Stomach (tissue), 9 donors: ENCODE measurements around the gene MAMDC2. TPM values are rescaled to one million over a fixed set of nuclear protein-coding genes. Genes with fewer than 3 reads are reported as not detected.

ENCODE experiments used
- DNase-seq, 2 donors: peaks; one replicate each; pipeline versions ENCODE4 v3.0.0 to v3.0.0-alpha.2; 2013 to 2019
- H3K27ac ChIP-seq, 5 donors: fragments of 200-600 bp in 4 of 5; sonication (generic) in 4 of 5; one replicate each; pipeline ENCODE4 v1.5.1; 2013 to 2019; ENCODE audit warnings: mild to moderate bottlenecking in 1 of 5, moderate library complexity in 1 of 5
- H3K27me3 ChIP-seq, 3 donors: fragments of 200-600 bp; sonication (generic); one replicate each; pipeline ENCODE4 v1.5.1; 2017 to 2019; ENCODE audit warnings: mixed run types in 1 of 3
- H3K36me3 ChIP-seq, 4 donors: fragments of 200-600 bp; sonication (generic); 1 replicate in 3 of 4; 2 replicates in 1 of 4; pipeline ENCODE4 v1.5.1; 2016 to 2019
- H3K4me1 ChIP-seq, 4 donors: fragments of 200-600 bp; sonication (generic); one replicate each; pipeline ENCODE4 v1.5.1; 2016 to 2019
- H3K4me3 ChIP-seq, 4 donors: fragments of 200-600 bp; sonication (generic) in 3 of 4; one replicate each; pipeline ENCODE4 v1.5.1; 2016 to 2019; ENCODE audit warnings: mild to moderate bottlenecking in 1 of 4
- H3K9me3 ChIP-seq, 4 donors: fragments of 200-600 bp; sonication (generic); one replicate each; pipeline ENCODE4 v1.5.1; 2016 to 2019
- EP300 ChIP-seq: sonication (generic); formaldehyde crosslinking; IDR thresholded peaks from one replicate; pipeline ENCODE4 v1.6.1; 2017; ENCODE audit warnings: antibody characterized with exemption
- POLR2A ChIP-seq, 4 donors: fragments of 450-650 bp; IDR thresholded peaks; one replicate each; pipeline ENCODE4 v1.6.1; 2016; ENCODE audit warnings: antibody characterized with exemption in 4 of 4, control low read depth in 2 of 4, mild to moderate bottlenecking in 1 of 4, moderate library complexity in 1 of 4
- POLR2AphosphoS5 ChIP-seq, 3 donors: sonication (generic); formaldehyde crosslinking; IDR thresholded peaks; one replicate each; pipeline ENCODE4 v1.6.1; 2016; ENCODE audit warnings: antibody characterized with exemption in 3 of 3
- WGBS, 5 donors: extraction: QIAGEN DNeasy Blood & Tissue Kit in 3 of 5; methylation state at CpG; one replicate each; pipeline versions ENCODE4 v1.1.5 to v1.1.7; 2013 to 2018; 5-methylcytosine and 5-hydroxymethylcytosine counted together
- intact Hi-C: fragments of 100-400 bp; cut with DNase I; formaldehyde crosslinking; loops from one replicate; pipeline ENCODE4 v1.15.1; 2023; ENCODE audit warnings: low total_unique reads
- polyA plus RNA-seq, 3 donors: library from polyadenylated mRNA; stranded (reverse); fragments of 200-250 nt; gene quantifications; one replicate each; pipeline ENCODE4 v1.2.3, GENCODE V29; 2013
- small RNA-seq, 4 donors: library from RNA; depleted of rRNA; stranded (forward); fragments of <200 nt; gene quantifications; one replicate each; pipeline ENCODE3, GENCODE V24; 2016
- total RNA-seq, 5 donors: library from RNA; depleted of rRNA; stranded (reverse); fragments of >200 nt; gene quantifications; one replicate each; pipeline versions ENCODE4 v1.1.0 to v1.2.3, GENCODE V29; 2014 to 2016
- TF ChIP-seq, protein P1 (sequence below), 7 experiments: fragments of 450-650 bp in 4 of 7; fragments of 200-600 bp in 3 of 7; sonication (generic) in 3 of 7; IDR thresholded peaks; one replicate each; pipeline ENCODE4 v1.5.1; 2016 to 2019; ENCODE audit warnings: antibody characterized with exemption in 7 of 7, control low read depth in 2 of 7, mild to moderate bottlenecking in 1 of 7
- donor health status: healthy with polysubstance abuse.
- donor health status: Bipolar disorder and iron deficiency.
- donor health status: healthy.

The MAMDC2 gene
- total and polyA plus RNA-seq, 8 donors, result 7.0 to 91.4 (median 22.0) TPM

DNA sequence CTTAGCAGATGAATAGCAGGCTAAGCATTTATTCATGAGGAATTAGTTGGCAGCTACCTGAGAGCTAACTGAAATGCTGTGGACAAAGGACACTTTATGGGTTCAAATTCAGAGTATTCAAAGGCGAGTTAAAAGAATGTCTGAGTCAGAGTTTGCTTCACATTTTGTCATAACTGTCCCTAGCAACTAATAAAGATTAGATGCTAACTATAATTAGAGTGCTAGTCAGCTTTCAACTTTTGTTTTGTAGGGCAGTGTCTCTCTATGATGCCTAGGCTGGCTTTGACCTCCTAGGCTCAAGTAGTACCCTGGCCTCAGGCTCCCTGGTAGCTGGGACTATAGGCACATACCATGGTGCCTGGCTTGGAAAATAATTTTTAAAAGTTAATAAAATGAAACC lies 219.8 kb downstream of the MAMDC2 start:
- 67 to 82% (median 70%) methylated on average over 1 of the region's 1 CpG for WGBS, 5 donors
- no peaks in the 10 kb centered on the region for H3K27me3 ChIP-seq
- intact Hi-C loops, result no loop called here
- no peaks in the 10 kb centered on the region for H3K9me3 ChIP-seq
- peaks cover 11 to 49% (median 39%) of the 10 kb centered on the region in 4 donors for H3K36me3 ChIP-seq
- TF ChIP-seq POLR2A (IDR thresholded peaks at IDR 0.05) (no peak), EP300 (no peak), POLR2AphosphoS5 (IDR thresholded peaks at IDR 0.05) (no peak)
- TF ChIP-seq, protein P1, sequence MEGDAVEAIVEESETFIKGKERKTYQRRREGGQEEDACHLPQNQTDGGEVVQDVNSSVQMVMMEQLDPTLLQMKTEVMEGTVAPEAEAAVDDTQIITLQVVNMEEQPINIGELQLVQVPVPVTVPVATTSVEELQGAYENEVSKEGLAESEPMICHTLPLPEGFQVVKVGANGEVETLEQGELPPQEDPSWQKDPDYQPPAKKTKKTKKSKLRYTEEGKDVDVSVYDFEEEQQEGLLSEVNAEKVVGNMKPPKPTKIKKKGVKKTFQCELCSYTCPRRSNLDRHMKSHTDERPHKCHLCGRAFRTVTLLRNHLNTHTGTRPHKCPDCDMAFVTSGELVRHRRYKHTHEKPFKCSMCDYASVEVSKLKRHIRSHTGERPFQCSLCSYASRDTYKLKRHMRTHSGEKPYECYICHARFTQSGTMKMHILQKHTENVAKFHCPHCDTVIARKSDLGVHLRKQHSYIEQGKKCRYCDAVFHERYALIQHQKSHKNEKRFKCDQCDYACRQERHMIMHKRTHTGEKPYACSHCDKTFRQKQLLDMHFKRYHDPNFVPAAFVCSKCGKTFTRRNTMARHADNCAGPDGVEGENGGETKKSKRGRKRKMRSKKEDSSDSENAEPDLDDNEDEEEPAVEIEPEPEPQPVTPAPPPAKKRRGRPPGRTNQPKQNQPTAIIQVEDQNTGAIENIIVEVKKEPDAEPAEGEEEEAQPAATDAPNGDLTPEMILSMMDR (IDR thresholded peaks at IDR 0.05), result no peak
- DNase-seq, result peak in 1 of 2 donors; percentile 12
- no peak overlapping the region for H3K4me3 ChIP-seq
- peaks cover 21 to 58% (median 39%) of the 10 kb centered on the region in 4 donors for H3K4me1 ChIP-seq
- H3K27ac ChIP-seq, result peak overlapping the region in 1 of 5 donors; percentile 11

Small RNA genes lying within 50 kb of the gene (small RNA-seq; reads per million reads assigned to genes)
- gene RNU2-5P, result 0.59 to 2.5 (median 1.4) reads per million in 4 donors

Other genes with a start within 250 kb of the MAMDC2 start
- gene CFAP95, start 223.0 kb upstream of the MAMDC2 start, total RNA-seq, result not detected
- gene CFAP95, start 223.0 kb upstream of the MAMDC2 start, polyA plus RNA-seq, result not detected
- 10 to 100 TPM; 12.9 to 93.8 (median 34.3) TPM for gene SMC5, start 215.1 kb downstream of the MAMDC2 start, total RNA-seq
- 10 to 100 TPM in 1 of 3 donors, 1 to 10 TPM in 2; 7.9 to 10.1 (median 8.0) TPM for gene SMC5, start 215.1 kb downstream of the MAMDC2 start, polyA plus RNA-seq